ENCODE measurements around the gene CALM3.
"Not testable (repeated sequence)": the region's sequence is repeated elsewhere in the genome, so short reads cannot be mapped to it uniquely, and the experiment has no call there.

CALM3 gene

DNA sequence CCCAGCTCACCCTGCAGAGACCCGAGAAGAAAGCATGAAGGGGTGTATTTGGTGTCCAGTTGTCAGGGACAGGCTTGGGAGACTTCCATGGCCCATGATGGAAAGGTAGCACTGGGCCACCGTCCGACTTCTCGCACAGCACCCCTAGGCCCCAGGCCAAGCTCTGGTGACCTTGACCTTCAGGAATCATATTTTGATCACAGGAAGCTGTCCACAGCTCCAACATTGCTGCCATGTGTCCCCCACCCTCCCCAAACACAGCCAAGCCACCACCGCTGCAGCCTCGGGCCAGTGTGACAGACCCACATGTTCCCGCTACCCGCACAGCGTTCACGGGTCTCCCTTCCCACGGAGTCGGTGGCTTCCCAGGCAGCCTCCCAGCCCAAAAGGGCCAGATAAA, 24.6 kb downstream of the CALM3 start:
- TF ChIP-seq, protein P1, sequence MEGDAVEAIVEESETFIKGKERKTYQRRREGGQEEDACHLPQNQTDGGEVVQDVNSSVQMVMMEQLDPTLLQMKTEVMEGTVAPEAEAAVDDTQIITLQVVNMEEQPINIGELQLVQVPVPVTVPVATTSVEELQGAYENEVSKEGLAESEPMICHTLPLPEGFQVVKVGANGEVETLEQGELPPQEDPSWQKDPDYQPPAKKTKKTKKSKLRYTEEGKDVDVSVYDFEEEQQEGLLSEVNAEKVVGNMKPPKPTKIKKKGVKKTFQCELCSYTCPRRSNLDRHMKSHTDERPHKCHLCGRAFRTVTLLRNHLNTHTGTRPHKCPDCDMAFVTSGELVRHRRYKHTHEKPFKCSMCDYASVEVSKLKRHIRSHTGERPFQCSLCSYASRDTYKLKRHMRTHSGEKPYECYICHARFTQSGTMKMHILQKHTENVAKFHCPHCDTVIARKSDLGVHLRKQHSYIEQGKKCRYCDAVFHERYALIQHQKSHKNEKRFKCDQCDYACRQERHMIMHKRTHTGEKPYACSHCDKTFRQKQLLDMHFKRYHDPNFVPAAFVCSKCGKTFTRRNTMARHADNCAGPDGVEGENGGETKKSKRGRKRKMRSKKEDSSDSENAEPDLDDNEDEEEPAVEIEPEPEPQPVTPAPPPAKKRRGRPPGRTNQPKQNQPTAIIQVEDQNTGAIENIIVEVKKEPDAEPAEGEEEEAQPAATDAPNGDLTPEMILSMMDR (conservative IDR thresholded peaks at IDR 0.05; ENCODE audit: control insufficient read depth, insufficient read depth, low read depth, low read length) = no peak
- no peak overlapping the region for H3K4me3 ChIP-seq (ENCODE audit: control insufficient read depth, low read depth, low read length)
- DNase-seq (ENCODE audit: low read depth) = no peak

DNA sequence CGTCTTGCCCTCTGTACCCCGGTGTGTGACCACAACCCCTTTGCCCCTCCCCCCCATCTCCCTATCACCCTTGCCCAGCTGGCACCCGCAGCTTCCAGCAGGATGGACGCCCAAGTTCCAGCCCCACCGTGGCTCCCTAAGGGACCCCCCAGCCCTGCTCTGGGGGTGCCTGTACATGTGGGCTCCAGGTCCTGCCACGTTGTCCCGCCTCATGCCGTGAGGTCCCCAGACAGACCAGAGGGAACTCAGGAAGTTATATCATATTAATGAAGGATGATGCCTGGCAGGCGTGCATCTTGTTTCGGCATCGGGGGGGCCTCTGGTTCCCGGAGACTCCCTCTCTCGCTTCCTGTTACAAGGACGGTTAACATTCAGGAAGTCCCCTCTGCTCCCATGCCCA, 25.3 kb downstream of the CALM3 start:
- H3K4me3 ChIP-seq (ENCODE audit: control insufficient read depth, low read depth, low read length) = no peak overlapping the region
- no peak for DNase-seq (ENCODE audit: low read depth)
- TF ChIP-seq, protein P1 (conservative IDR thresholded peaks at IDR 0.05; ENCODE audit: control insufficient read depth, insufficient read depth, low read depth, low read length) = no peak

DNA sequence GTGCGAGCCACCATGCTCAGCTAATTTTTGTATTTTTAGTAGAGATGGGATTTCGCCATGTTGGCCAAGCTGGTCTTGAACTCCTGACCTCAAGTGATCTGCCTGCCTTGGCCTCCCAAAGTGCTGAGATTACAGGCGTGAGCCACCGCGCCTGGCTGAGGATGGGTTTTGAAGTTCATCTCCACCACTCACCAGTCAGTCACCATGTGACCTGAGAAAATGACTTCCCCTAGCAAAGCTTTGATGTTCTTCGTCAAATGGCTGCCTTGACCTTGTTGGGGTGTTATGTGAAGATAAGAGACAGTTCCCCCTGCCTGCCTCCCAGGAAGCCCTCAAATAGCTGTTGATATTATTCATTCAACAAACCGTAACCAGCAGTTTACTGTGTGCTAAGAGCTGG, 27.8 kb downstream of the CALM3 start:
- DNase-seq (ENCODE audit: low read depth); H3K4me3 ChIP-seq (ENCODE audit: control insufficient read depth, low read depth, low read length): not testable (repeated sequence)

DNA sequence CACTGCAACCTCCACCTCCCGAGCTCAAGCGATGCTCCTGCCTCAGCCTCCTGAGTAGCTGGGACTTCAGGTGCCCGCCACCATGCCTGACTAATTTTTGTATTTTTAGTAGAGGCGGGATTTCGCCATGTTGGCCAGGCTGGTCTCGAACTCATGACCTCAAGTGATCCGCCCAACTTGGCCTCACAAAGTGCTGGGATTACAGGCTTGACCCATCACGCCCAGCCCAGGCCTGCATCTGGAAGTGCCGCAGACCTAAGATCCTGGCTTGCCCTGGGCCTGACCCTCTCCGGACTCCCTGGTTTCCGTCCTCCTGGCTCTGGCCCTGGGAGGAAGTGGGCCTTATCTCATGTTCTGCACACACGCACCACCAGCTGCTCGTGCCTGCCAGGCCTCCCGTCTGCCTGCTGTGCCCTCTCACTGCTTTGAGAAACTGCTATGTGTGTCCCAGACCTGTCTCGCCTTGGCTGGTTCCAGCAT, 28.5 kb downstream of the CALM3 start:
- no peak for DNase-seq (ENCODE audit: low read depth)
- TF ChIP-seq, protein P1 (conservative IDR thresholded peaks at IDR 0.05; ENCODE audit: control insufficient read depth, insufficient read depth, low read depth, low read length) = no peak
- H3K4me3 ChIP-seq (ENCODE audit: control insufficient read depth, low read depth, low read length) = no peak overlapping the region

DNA sequence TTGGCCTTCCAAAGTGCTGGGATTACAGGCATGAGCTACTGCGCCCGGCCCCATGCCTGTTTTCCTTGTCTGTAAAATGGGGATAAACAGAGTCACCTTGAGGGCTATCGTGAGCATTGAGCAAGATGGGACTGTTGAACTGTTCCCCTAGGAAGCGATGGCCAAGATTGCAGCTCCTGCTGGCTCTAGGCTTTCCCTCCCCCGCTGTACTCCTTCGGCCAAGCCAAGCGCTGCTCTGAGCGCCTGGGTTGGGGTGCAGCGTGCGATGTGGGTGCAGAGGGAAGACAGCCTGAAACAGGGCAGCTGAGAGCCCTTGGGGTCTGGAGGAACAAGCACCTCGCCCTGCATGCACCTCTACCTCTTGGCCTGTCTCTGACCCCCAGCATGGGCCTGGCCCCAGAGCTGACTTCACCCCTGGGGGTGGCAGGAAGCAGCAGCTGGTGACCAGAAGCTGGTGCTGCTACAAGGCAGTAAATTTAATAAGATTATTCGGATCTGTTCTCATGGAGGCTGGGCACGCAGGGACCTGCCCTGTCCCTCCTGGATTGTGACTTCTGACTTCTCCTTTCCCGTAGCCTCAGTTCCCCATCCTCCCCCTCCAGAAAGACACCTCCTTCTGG, 29.6 kb downstream of the CALM3 start:
- DNase-seq (ENCODE audit: low read depth) = no peak
- TF ChIP-seq, protein P1 (conservative IDR thresholded peaks at IDR 0.05; ENCODE audit: control insufficient read depth, insufficient read depth, low read depth, low read length) = no peak
- H3K4me3 ChIP-seq (ENCODE audit: control insufficient read depth, low read depth, low read length) = no peak overlapping the region

DNA sequence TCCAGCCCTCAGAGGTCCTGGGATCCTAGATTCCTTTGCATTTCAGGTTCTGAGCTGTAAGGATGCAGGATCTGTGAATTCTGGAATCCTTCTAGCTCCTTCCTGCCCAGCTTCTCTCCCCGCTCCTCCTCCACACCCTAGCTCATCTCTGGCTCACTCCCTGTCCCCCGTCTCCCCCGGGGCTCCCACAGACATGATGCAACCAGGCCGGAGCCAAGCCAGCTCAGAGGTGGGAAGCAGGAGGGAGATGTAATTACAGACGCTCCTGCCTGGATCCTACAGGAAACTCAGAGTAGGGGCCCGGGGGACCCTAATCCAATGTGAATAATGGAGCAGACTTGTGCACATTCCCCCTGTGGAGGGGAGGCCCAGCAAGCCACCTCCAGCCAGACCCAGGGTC, 30.4 kb downstream of the CALM3 start:
- TF ChIP-seq, protein P1 (conservative IDR thresholded peaks at IDR 0.05; ENCODE audit: control insufficient read depth, insufficient read depth, low read depth, low read length) = no peak

DNA sequence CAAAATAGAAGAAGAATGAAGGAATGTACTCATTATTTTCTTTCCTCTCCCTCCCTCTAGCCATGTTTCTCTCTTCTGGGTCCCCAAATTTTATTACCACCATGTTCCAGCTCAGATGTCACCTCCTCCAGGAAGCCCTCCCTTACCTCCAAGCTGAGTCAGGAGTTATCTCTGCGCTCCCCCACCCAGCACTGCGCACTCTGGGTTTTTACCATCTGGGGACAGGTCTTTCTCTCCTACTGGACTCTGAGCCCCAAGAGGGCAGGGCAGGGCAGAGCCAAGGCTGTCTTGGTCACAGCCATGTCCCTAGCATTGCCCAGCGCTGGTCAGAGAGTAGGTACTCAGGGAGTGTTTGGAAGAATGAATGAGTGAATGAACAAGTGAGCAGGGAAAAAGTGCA, 32.0 kb downstream of the CALM3 start:
- DNase-seq (ENCODE audit: low read depth) = no peak
- no peak overlapping the region for H3K4me3 ChIP-seq (ENCODE audit: control insufficient read depth, low read depth, low read length)
- TF ChIP-seq, protein P1 (conservative IDR thresholded peaks at IDR 0.05; ENCODE audit: control insufficient read depth, insufficient read depth, low read depth, low read length) = no peak

More for the DNA sequence above, 30.4 kb downstream of the CALM3 start:
- DNase-seq (ENCODE audit: low read depth) = peak; percentile 72
- no peak overlapping the region for H3K4me3 ChIP-seq (ENCODE audit: control insufficient read depth, low read depth, low read length)

Data from fibroblast of mammary gland (primary cell).